HepG2 (cell line): Measurements from ENCODE around the gene VPS13C. TPM values are rescaled to one million over a fixed set of nuclear protein-coding genes. Genes with fewer than 3 reads are reported as not detected.

Experiments
- ATAC-seq: fragments of 200-7000 bp; cut with Tn5 transposase; 3 replicates; pipeline ENCODE4 v1.9.1; 2020; ENCODE audit warnings: mild to moderate bottlenecking, moderate library complexity
- BruUV-seq: library from RNA; stranded (reverse); fragments of 400-500 nt; replicated peaks from 2 replicates; lab custom pipeline; 2021; lab: Mats Ljungman, UMichigan
- CTCF ChIA-PET: fragments of 300-600 bp; formaldehyde crosslinking; extraction: SDS; loops from one replicate; lab custom pipeline; 2021; ENCODE audit warnings: low total read pairs, inconsistent platforms, low intra/inter-chr PET ratio; lab: Yijun Ruan, JAX
- POLR2A ChIA-PET: fragments of 350-600 bp; sonication (Branson Sonifier 250); formaldehyde crosslinking; loops from one replicate; lab custom pipeline; 2020; ENCODE audit warnings: antibody characterized with exemption, inconsistent platforms; lab: Yijun Ruan, JAX
- DNase-seq: peaks from one replicate; pipeline ENCODE4 v3.0.0-alpha.2; 2015; ENCODE audit warnings: low spot score
- FAIRE-seq: peaks from 3 replicates; lab custom pipeline; 2011; peaks lifted over from hg19 to GRCh38; lab: Jason Lieb, UNC
- H2AFZ ChIP-seq: one replicate; pipeline ENCODE4 v1.6.1; 2011; ENCODE audit warnings: low read length, inconsistent platforms
- H3K27ac ChIP-seq: fragments of 300-600 bp; 3 replicates; pipeline ENCODE4 v1.8.0; 2011; ENCODE audit warnings: mixed run types, mild to moderate bottlenecking, mixed read lengths, low read length, inconsistent platforms; ENCODE audit not compliant: insufficient read depth; ENCODE audit errors: extremely low read length
- H3K27me3 ChIP-seq, 2 experiments: fragments of 200-600 bp in 1 of 2; 2 replicates in 1 of 2; 3 replicates in 1 of 2; pipeline versions ENCODE4 v1.6.0 to v1.8.0; 2011; ENCODE audit warnings: low read length in 2 of 2, mild to moderate bottlenecking in 2 of 2, moderate library complexity in 2 of 2, inconsistent platforms in 1 of 2; ENCODE audit not compliant: insufficient read depth in 2 of 2, control insufficient read depth in 1 of 2
- H3K36me3 ChIP-seq, 2 experiments: fragments of 200-600 bp in 1 of 2; replicated peaks in 1 of 2; 2 replicates in 1 of 2; 3 replicates in 1 of 2; pipeline versions ENCODE4 v1.5.1 to v1.8.0; 2011; ENCODE audit warnings: low read length in 2 of 2, inconsistent platforms in 1 of 2; ENCODE audit not compliant: insufficient read depth in 2 of 2, control insufficient read depth in 1 of 2
- H3K4me1 ChIP-seq: 2 replicates; pipeline ENCODE4 v1.5.1; 2012; ENCODE audit warnings: low read length, inconsistent platforms; ENCODE audit not compliant: insufficient read depth
- H3K4me2 ChIP-seq: 2 replicates; pipeline ENCODE4 v1.6.0; 2011; ENCODE audit warnings: low read depth, low read length, inconsistent platforms
- H3K4me3 ChIP-seq, 3 experiments: fragments of 200-600 bp in 1 of 3; sonication (generic), shearing (Covaris generic) in 1 of 3; replicated peaks in 1 of 3; 2 replicates each; pipeline ENCODE4 v1.5.1; 2011 to 2016; ENCODE audit warnings: low read length in 3 of 3, inconsistent platforms in 2 of 3, low read depth in 2 of 3, mild to moderate bottlenecking in 2 of 3, control low read depth in 1 of 3, mixed read lengths in 1 of 3; ENCODE audit not compliant: insufficient read depth in 1 of 3
- H3K79me2 ChIP-seq: one replicate; pipeline ENCODE4 v1.6.1; 2011; ENCODE audit warnings: low read length, inconsistent platforms; ENCODE audit not compliant: insufficient read depth
- H3K9ac ChIP-seq: 2 replicates; pipeline ENCODE4 v1.6.0; 2011; ENCODE audit warnings: mild to moderate bottlenecking, low read depth, low read length, inconsistent platforms; ENCODE audit not compliant: insufficient read depth
- H3K9me3 ChIP-seq: 2 replicates; pipeline ENCODE4 v1.5.1; 2012; ENCODE audit warnings: mild to moderate bottlenecking, low read length
- H4K20me1 ChIP-seq: 2 replicates; pipeline ENCODE4 v1.6.0; 2011; ENCODE audit warnings: inconsistent platforms, mild to moderate bottlenecking, low read length, moderate library complexity; ENCODE audit not compliant: insufficient read depth
- GABPA ChIP-seq, 2 experiments: IDR thresholded peaks; 2 replicates each; pipeline ENCODE4 v1.6.1; 2011 to 2016; ENCODE audit warnings: low read depth in 2 of 2, low read length in 1 of 2, missing biosample characterization in 1 of 2, missing genetic modification characterization in 1 of 2
- MTERF4 ChIP-seq: sonication (generic); formaldehyde crosslinking; IDR thresholded peaks from 2 replicates; pipeline ENCODE4 v1.8.0; 2023; ENCODE audit warnings: mild to moderate bottlenecking, missing genetic modification reagents
- NFKBIZ ChIP-seq: IDR thresholded peaks from 2 replicates; pipeline ENCODE4 v1.6.1; 2018; ENCODE audit warnings: missing genetic modification reagents, missing compliant biosample characterization
- NRL ChIP-seq: sonication (generic); formaldehyde crosslinking; IDR thresholded peaks from 2 replicates; pipeline ENCODE4 v1.5.0; 2020; ENCODE audit warnings: missing genetic modification reagents, mild to moderate bottlenecking, moderate library complexity, borderline replicate concordance
- PITX1 ChIP-seq: sonication (generic); formaldehyde crosslinking; IDR thresholded peaks from 2 replicates; pipeline ENCODE4 v1.5.1; 2020; ENCODE audit warnings: mild to moderate bottlenecking, missing genetic modification reagents
- PRDM4 ChIP-seq: sonication (generic); formaldehyde crosslinking; IDR thresholded peaks from 2 replicates; pipeline ENCODE4 v1.9.0; 2021; ENCODE audit warnings: missing genetic modification reagents, borderline replicate concordance
- RCOR2 ChIP-seq: IDR thresholded peaks from 2 replicates; pipeline ENCODE4 v1.6.1; 2016; ENCODE audit warnings: missing biosample characterization, missing genetic modification reagents
- RNF219 ChIP-seq: sonication (generic); formaldehyde crosslinking; IDR thresholded peaks from 2 replicates; pipeline ENCODE4 v1.5.0; 2020; ENCODE audit warnings: mild to moderate bottlenecking, missing genetic modification reagents
- SPEN ChIP-seq: sonication (generic); formaldehyde crosslinking; IDR thresholded peaks from 2 replicates; pipeline ENCODE4 v1.5.1; 2020; ENCODE audit warnings: low read depth, mild to moderate bottlenecking, missing genetic modification reagents
- TBP ChIP-seq: sonication (generic); formaldehyde crosslinking; IDR thresholded peaks from 2 replicates; pipeline ENCODE4 v1.5.0; 2020; ENCODE audit warnings: missing genetic modification reagents
- ZFP36L2 ChIP-seq: sonication (generic); formaldehyde crosslinking; IDR thresholded peaks from 2 replicates; pipeline ENCODE4 v1.4.0; 2020; ENCODE audit warnings: missing genetic modification reagents
- ZNF414 ChIP-seq: sonication (generic); formaldehyde crosslinking; IDR thresholded peaks from 2 replicates; pipeline ENCODE4 v1.5.0; 2020; ENCODE audit warnings: missing genetic modification reagents
- ZNF496 ChIP-seq: sonication (generic); formaldehyde crosslinking; IDR thresholded peaks from 2 replicates; pipeline ENCODE4 v1.8.1; 2023; ENCODE audit warnings: mild to moderate bottlenecking, moderate library complexity, missing genetic modification reagents; ENCODE audit not compliant: insufficient replicate concordance
- ZNF512B ChIP-seq: sonication (generic); formaldehyde crosslinking; IDR thresholded peaks from 2 replicates; pipeline ENCODE4 v1.5.1; 2020; ENCODE audit warnings: missing genetic modification reagents, mild to moderate bottlenecking, borderline replicate concordance
- WGBS: methylation state at CpG from one replicate; pipeline ENCODE4 v1.1.6; 2017; ENCODE audit warnings: low lambda C conversion rate; 5-methylcytosine and 5-hydroxymethylcytosine counted together
- in situ Hi-C: cut with HindIII; loops from 2 replicates; pipeline ENCODE4 v1.10.0; 2017; ENCODE audit warnings: low pct_unique_long_range_greater_than_20kb; ENCODE audit not compliant: extremely low pct_ligation_motif_present
- intact Hi-C: fragments of 100-400 bp; cut with micrococcal nuclease; formaldehyde crosslinking; loops from one replicate; pipeline ENCODE4 v1.10.0; 2022; ENCODE audit not compliant: unreplicated experiment
- polyA plus RNA-seq, 8 experiments: library from polyadenylated mRNA; depleted of rRNA in 3 of 8; stranded (reverse) in 7 of 8; unstranded in 1 of 8; fragments of >200 nt; fragmentation: Illumina TruSeq in 4 of 8; extraction: Trizol in 4 of 8; gene quantifications; 2 replicates each; pipeline versions ENCODE4 v1.2.1 to v1.2.3, GENCODE V29; 2011 to 2016; ENCODE audit warnings: low read depth in 4 of 8, missing spikeins in 1 of 8, mixed read lengths in 1 of 8; ENCODE audit not compliant: insufficient read depth in 1 of 8
- total RNA-seq, 5 experiments: library from RNA; depleted of rRNA; stranded (reverse); fragments of >200 nt; fragmentation: Illumina TruSeq; extraction: Trizol; gene quantifications; 2 replicates each; pipeline ENCODE4 v1.2.3, GENCODE V29; 2016; ENCODE audit warnings: low read depth in 1 of 5

The VPS13C gene
- total and polyA plus RNA-seq, 2 of the 13 experiments (the other 11 are each of a cell fraction or from before 2014, with no cell fraction given): 10.9 to 26.8 TPM

- TF ChIP-seq MTERF4 (CRISPR knock-in tag) (no peak), NFKBIZ (CRISPR knock-in tag) (no peak), ZNF512B (CRISPR knock-in tag) (no peak)
Measured at GRCh38 chr15:61890106-61890505, 170.1 kb downstream of the VPS13C start (continued).

GRCh38 chr15:61889706-61890105 is 170.5 kb downstream of the VPS13C start:
- ATAC-seq (no peak), FAIRE-seq (no peak)
- no peak overlapping the region for H3K4me2 ChIP-seq
- TF ChIP-seq ZNF414 (CRISPR knock-in tag): no peak
- TF ChIP-seq ZFP36L2: no peak
- no peak for TF ChIP-seq PITX1 (CRISPR knock-in tag)
- no peak for TF ChIP-seq NRL (CRISPR knock-in tag)
- no peak for TF ChIP-seq SPEN (CRISPR knock-in tag)
- no peak for TF ChIP-seq RCOR2
- no peak for TF ChIP-seq GABPA (IDR thresholded peaks at IDR 0.05; ENCODE audit: low read depth, low read length)
- TF ChIP-seq GABPA (CRISPR knock-in tag; IDR thresholded peaks at IDR 0.05; ENCODE audit: low read depth): no peak
- TF ChIP-seq TBP: no peak
- TF ChIP-seq PRDM4 (CRISPR knock-in tag): no peak
- no peak for TF ChIP-seq RNF219 (CRISPR knock-in tag)
- TF ChIP-seq ZNF496 (CRISPR knock-in tag): no peak

More at GRCh38 chr15:61889706-61890105, 170.5 kb downstream of the VPS13C start:
- in situ Hi-C loops (no loop called here), intact Hi-C loops (no loop called here)
- DNase-seq: no peak
- H3K36me3 ChIP-seq: peaks cover 3 to 21% of the 10 kb centered on the region in 2 experiments; a peak in 3 of 5 replicates
- 92% methylated on average over 3 of the region's 3 CpGs for WGBS
- CTCF ChIA-PET: no interaction called here
- no peaks in the 10 kb centered on the region for H3K4me1 ChIP-seq
- no peak overlapping the region for H3K9ac ChIP-seq
- H3K27ac ChIP-seq: no peak overlapping the region
- H3K4me3 ChIP-seq: no peak overlapping the region
- no TSS peak for BruUV-seq
- H2AFZ ChIP-seq: no peak overlapping the region
- no peaks in the 10 kb centered on the region for H3K27me3 ChIP-seq
- H3K9me3 ChIP-seq: peaks cover 14% of the 10 kb centered on the region
- H3K79me2 ChIP-seq: no peaks in the 10 kb centered on the region
- POLR2A ChIA-PET: no interaction called here
- no peaks in the 10 kb centered on the region for H4K20me1 ChIP-seq
